HK-2 (cell line): ENCODE measurements around the gene GLT6D1.
"Not testable (repeated sequence)": the region's sequence is repeated elsewhere in the genome, so short reads cannot be mapped to it uniquely, and the experiment has no call there.

Source experiments
- DNase-seq: peaks from one replicate; pipeline ENCODE4 v3.0.0-alpha.2; 2018; ENCODE audit not compliant: unreplicated experiment

GLT6D1 gene

GRCh38 chr9:135639196-135639595, at the start of gene GLT6D1:
Gene GLT6D1, minus strand, starts transcription at chr9:135639540. Its CDS starts 353 bp downstream, at chr9:135639187.
- no peak for DNase-seq

GRCh38 chr9:135689011-135689410, 49.7 kb upstream of the GLT6D1 start:
- no peak for DNase-seq

GRCh38 chr9:135687216-135687615, 47.9 kb upstream of the GLT6D1 start:
- DNase-seq: no peak

- DNase-seq: no peak
These were observed 45.4 kb upstream of the GLT6D1 start for GRCh38 chr9:135684691-135685090.

GRCh38 chr9:135683401-135684034, 44.2 kb upstream of the GLT6D1 start:
- DNase-seq: no peak

GRCh38 chr9:135681161-135681560, 41.8 kb upstream of the GLT6D1 start:
- DNase-seq: no peak

GRCh38 chr9:135680056-135680455, 40.7 kb upstream of the GLT6D1 start:
- DNase-seq: no peak

- no peak for DNase-seq
These were observed 39.1 kb upstream of the GLT6D1 start for GRCh38 chr9:135678236-135679017.

- no peak for DNase-seq
These were observed 38.4 kb upstream of the GLT6D1 start for GRCh38 chr9:135677641-135678168.

- DNase-seq: no peak
These were observed 37.6 kb upstream of the GLT6D1 start for GRCh38 chr9:135676891-135677290.

GRCh38 chr9:135674977-135675376, 35.6 kb upstream of the GLT6D1 start:
- DNase-seq: no peak

GRCh38 chr9:135673941-135674340, 34.6 kb upstream of the GLT6D1 start:
- no peak for DNase-seq

GRCh38 chr9:135672786-135673185, 33.4 kb upstream of the GLT6D1 start:
- DNase-seq: not testable (repeated sequence)

- no peak for DNase-seq
These were observed 32.3 kb upstream of the GLT6D1 start for GRCh38 chr9:135671591-135672041.

- no peak for DNase-seq
These were observed 31.6 kb upstream of the GLT6D1 start for GRCh38 chr9:135670721-135671590.

GRCh38 chr9:135669616-135670285, 30.4 kb upstream of the GLT6D1 start:
- DNase-seq: no peak

- not testable (repeated sequence) for DNase-seq
These were observed 29.7 kb upstream of the GLT6D1 start for GRCh38 chr9:135669018-135669417.

GRCh38 chr9:135667463-135668001, 28.2 kb upstream of the GLT6D1 start:
- DNase-seq: no peak

GRCh38 chr9:135666534-135667462, 27.5 kb upstream of the GLT6D1 start:
- DNase-seq: no peak

GRCh38 chr9:135665795-135666189, 26.5 kb upstream of the GLT6D1 start:
- DNase-seq: no peak
